ENCODE data around the gene NPLOC4. TPM values are rescaled to one million over a fixed set of nuclear protein-coding genes. Genes with fewer than 3 reads are reported as not detected.
A peak's percentile ranks its signal among the peaks of the same experiment; 100 is the strongest.

NPLOC4 gene
- total and polyA plus RNA-seq, 2 experiments from 2014 or later, result 51.4 to 64.6 TPM

- WGBS, 2 experiments (ENCODE audit: low coverage in 1 of 2, low lambda C conversion rate in 2 of 2, missing lambda C conversion rate in 2 of 2), result 72 to 83% methylated on average over 11 of the region's 11 CpGs
- peak overlapping the region; percentile 72 for H3K4me2 ChIP-seq (ENCODE audit: unreplicated experiment)
- peaks cover 60% of the 10 kb centered on the region for H3K4me1 ChIP-seq (ENCODE audit: insufficient read depth)
- in situ Hi-C loops (cut with MboI), result no loop called here
- peaks cover 75% of the 10 kb centered on the region for H3K79me2 ChIP-seq (ENCODE audit: insufficient read depth)
- H3K4me3 ChIP-seq, result 0 out of 2 replicates have a peak overlapping the region, but pooled peaks have one; percentile 19
- DNase-seq, result no peak
- peak overlapping the region; percentile 80 for H3K27ac ChIP-seq
- no peaks in the 10 kb centered on the region for H3K9me2 ChIP-seq (ENCODE audit: insufficient read depth)
- TF ChIP-seq EZH2 (IDR thresholded peaks at IDR 0.05; ENCODE audit: insufficient read depth, poor library complexity, severe bottlenecking), result no peak
- TF ChIP-seq EZH2phosphoT487 (IDR thresholded peaks at IDR 0.05; ENCODE audit: insufficient read depth, low read depth), result no peak
- H3F3A ChIP-seq (ENCODE audit: insufficient read depth), result peaks cover 32% of the 10 kb centered on the region
- no peaks in the 10 kb centered on the region for H3K9me3 ChIP-seq (ENCODE audit: low read depth)
- no peaks in the 10 kb centered on the region for H3K27me3 ChIP-seq (replicated peaks; ENCODE audit: insufficient read depth)
- H4K20me1 ChIP-seq (ENCODE audit: insufficient read depth), result no peaks in the 10 kb centered on the region
- H2AFZ ChIP-seq, result no peak overlapping the region
- peak overlapping the region; percentile 48 for H3K9ac ChIP-seq
- peaks cover 18% of the 10 kb centered on the region; the same call in 1 of the 2 replicates for H3K36me3 ChIP-seq (ENCODE audit: low read depth)
Measured at GRCh38 chr17:81577278-81578000, 59.5 kb downstream of the NPLOC4 start.

GRCh38 chr17:81576621-81577277, 60.2 kb downstream of the NPLOC4 start:
- H3K9me3 ChIP-seq (ENCODE audit: low read depth), result no peaks in the 10 kb centered on the region
- peaks cover 55% of the 10 kb centered on the region for H3K4me1 ChIP-seq (ENCODE audit: insufficient read depth)
- no peaks in the 10 kb centered on the region for H4K20me1 ChIP-seq (ENCODE audit: insufficient read depth)
- peak overlapping the region; percentile 19; the same call in 1 of the 2 replicates for H3K4me3 ChIP-seq
- TF ChIP-seq EZH2phosphoT487 (IDR thresholded peaks at IDR 0.05; ENCODE audit: insufficient read depth, low read depth) (no peak), EZH2 (IDR thresholded peaks at IDR 0.05; ENCODE audit: insufficient read depth, poor library complexity, severe bottlenecking) (no peak)
- H3K9me2 ChIP-seq (ENCODE audit: insufficient read depth), result no peaks in the 10 kb centered on the region
- peak overlapping the region; percentile 72 for H3K4me2 ChIP-seq (ENCODE audit: unreplicated experiment)
- in situ Hi-C loops (cut with MboI), result no loop called here
- 34% methylated on average over 16 to 17 of the region's 17 CpGs for WGBS, 2 experiments (ENCODE audit: low coverage in 1 of 2, low lambda C conversion rate in 2 of 2, missing lambda C conversion rate in 2 of 2)
- peaks cover 26% of the 10 kb centered on the region for H3F3A ChIP-seq (ENCODE audit: insufficient read depth)
- DNase-seq, result peak; percentile 90
- no peaks in the 10 kb centered on the region for H3K27me3 ChIP-seq (replicated peaks; ENCODE audit: insufficient read depth)
- H3K36me3 ChIP-seq (ENCODE audit: low read depth), result peaks cover 16% of the 10 kb centered on the region; the same call in 1 of the 2 replicates
- peaks cover 76% of the 10 kb centered on the region for H3K79me2 ChIP-seq (ENCODE audit: insufficient read depth)
- H3K9ac ChIP-seq, result peak overlapping the region; percentile 48
- no peak overlapping the region for H2AFZ ChIP-seq
- H3K27ac ChIP-seq, result peak overlapping the region; percentile 80

GRCh38 chr17:81575836-81576235, 61.1 kb downstream of the NPLOC4 start:
- Histone ChIP-seq H3K79me2 (ENCODE audit: insufficient read depth) (peaks cover 78% of the 10 kb centered on the region), H3K9ac (no peak overlapping the region), H3K27ac (no peak overlapping the region), H3K27me3 (replicated peaks; ENCODE audit: insufficient read depth) (no peaks in the 10 kb centered on the region), H3K9me2 (ENCODE audit: insufficient read depth) (no peaks in the 10 kb centered on the region), H3K9me3 (ENCODE audit: low read depth) (no peaks in the 10 kb centered on the region), H3K36me3 (ENCODE audit: low read depth) (peaks cover 17% of the 10 kb centered on the region; the same call in 1 of the 2 replicates), H3K4me2 (ENCODE audit: unreplicated experiment) (no peak overlapping the region), H3K4me3 (no peak overlapping the region), H3F3A (ENCODE audit: insufficient read depth) (peaks cover 26% of the 10 kb centered on the region), H4K20me1 (ENCODE audit: insufficient read depth) (no peaks in the 10 kb centered on the region), H3K4me1 (ENCODE audit: insufficient read depth) (peaks cover 50% of the 10 kb centered on the region), H2AFZ (no peak overlapping the region)
- TF ChIP-seq EZH2phosphoT487 (IDR thresholded peaks at IDR 0.05; ENCODE audit: insufficient read depth, low read depth) (no peak), EZH2 (IDR thresholded peaks at IDR 0.05; ENCODE audit: insufficient read depth, poor library complexity, severe bottlenecking) (no peak)
- no peak for DNase-seq
- in situ Hi-C loops (cut with MboI), result no loop called here
- WGBS, 2 experiments (ENCODE audit: low coverage in 1 of 2, low lambda C conversion rate in 2 of 2, missing lambda C conversion rate in 2 of 2), result 76 to 77% methylated on average over 3 of the region's 3 CpGs

GRCh38 chr17:81574643-81574956, 62.3 kb downstream of the NPLOC4 start:
- no peak overlapping the region for H3K4me3 ChIP-seq
- in situ Hi-C loops (cut with MboI), result no loop called here
- H3K9me2 ChIP-seq (ENCODE audit: insufficient read depth), result no peaks in the 10 kb centered on the region
- peaks cover 69% of the 10 kb centered on the region for H3K79me2 ChIP-seq (ENCODE audit: insufficient read depth)
- TF ChIP-seq EZH2phosphoT487 (IDR thresholded peaks at IDR 0.05; ENCODE audit: insufficient read depth, low read depth) (no peak), EZH2 (IDR thresholded peaks at IDR 0.05; ENCODE audit: insufficient read depth, poor library complexity, severe bottlenecking) (no peak)
- H3K9ac ChIP-seq, result no peak overlapping the region
- no peak overlapping the region for H3K4me2 ChIP-seq (ENCODE audit: unreplicated experiment)
- H3K4me1 ChIP-seq (ENCODE audit: insufficient read depth), result peaks cover 38% of the 10 kb centered on the region
- no peak overlapping the region for H3K27ac ChIP-seq
- no peaks in the 10 kb centered on the region for H3K9me3 ChIP-seq (ENCODE audit: low read depth)
- H3K36me3 ChIP-seq (ENCODE audit: low read depth), result peaks cover 17% of the 10 kb centered on the region; the same call in 1 of the 2 replicates
- H3F3A ChIP-seq (ENCODE audit: insufficient read depth), result peaks cover 26% of the 10 kb centered on the region
- DNase-seq, result no peak
- 85 to 90% methylated on average over 8 of the region's 8 CpGs for WGBS, 2 experiments (ENCODE audit: low coverage in 1 of 2, low lambda C conversion rate in 2 of 2, missing lambda C conversion rate in 2 of 2)
- no peaks in the 10 kb centered on the region for H3K27me3 ChIP-seq (replicated peaks; ENCODE audit: insufficient read depth)
- H2AFZ ChIP-seq, result no peak overlapping the region
- H4K20me1 ChIP-seq (ENCODE audit: insufficient read depth), result no peaks in the 10 kb centered on the region

Measured in GM23248 (cell line).